ENCODE results near the gene SPAG16.

DNA sequence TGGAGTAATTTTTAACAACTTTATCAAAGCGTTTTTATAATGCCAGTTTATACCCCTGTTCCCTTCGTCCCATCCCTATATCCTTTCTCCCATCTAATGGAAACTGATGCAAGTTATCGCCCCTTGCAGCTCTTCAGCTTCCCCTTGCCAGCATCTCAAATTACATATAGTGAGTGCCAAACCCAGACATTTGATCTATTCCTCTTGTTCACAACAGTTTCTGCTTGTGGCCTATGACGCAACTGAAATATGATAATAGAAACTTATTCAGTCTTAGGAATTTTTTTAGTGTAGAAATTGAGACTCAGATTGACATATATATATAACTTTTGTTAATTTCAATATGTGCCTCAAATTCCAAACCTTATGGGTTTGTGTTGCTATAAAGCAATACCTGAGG is 564.4 kb downstream of the SPAG16 start:
- TF ChIP-seq, protein P1, sequence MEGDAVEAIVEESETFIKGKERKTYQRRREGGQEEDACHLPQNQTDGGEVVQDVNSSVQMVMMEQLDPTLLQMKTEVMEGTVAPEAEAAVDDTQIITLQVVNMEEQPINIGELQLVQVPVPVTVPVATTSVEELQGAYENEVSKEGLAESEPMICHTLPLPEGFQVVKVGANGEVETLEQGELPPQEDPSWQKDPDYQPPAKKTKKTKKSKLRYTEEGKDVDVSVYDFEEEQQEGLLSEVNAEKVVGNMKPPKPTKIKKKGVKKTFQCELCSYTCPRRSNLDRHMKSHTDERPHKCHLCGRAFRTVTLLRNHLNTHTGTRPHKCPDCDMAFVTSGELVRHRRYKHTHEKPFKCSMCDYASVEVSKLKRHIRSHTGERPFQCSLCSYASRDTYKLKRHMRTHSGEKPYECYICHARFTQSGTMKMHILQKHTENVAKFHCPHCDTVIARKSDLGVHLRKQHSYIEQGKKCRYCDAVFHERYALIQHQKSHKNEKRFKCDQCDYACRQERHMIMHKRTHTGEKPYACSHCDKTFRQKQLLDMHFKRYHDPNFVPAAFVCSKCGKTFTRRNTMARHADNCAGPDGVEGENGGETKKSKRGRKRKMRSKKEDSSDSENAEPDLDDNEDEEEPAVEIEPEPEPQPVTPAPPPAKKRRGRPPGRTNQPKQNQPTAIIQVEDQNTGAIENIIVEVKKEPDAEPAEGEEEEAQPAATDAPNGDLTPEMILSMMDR (IDR thresholded peaks at IDR 0.05), result no peak
- TF ChIP-seq POLR2A (IDR thresholded peaks at IDR 0.05), result no peak
